ENCODE measurements around the gene ARHGAP31. TPM values are rescaled to one million over a fixed set of nuclear protein-coding genes. Genes with fewer than 3 reads are reported as not detected.
A peak's percentile ranks its signal among the peaks of the same experiment; 100 is the strongest.

The ARHGAP31 gene
- total RNA-seq, 1 experiment from 2014 or later: 7.2 TPM

DNA sequence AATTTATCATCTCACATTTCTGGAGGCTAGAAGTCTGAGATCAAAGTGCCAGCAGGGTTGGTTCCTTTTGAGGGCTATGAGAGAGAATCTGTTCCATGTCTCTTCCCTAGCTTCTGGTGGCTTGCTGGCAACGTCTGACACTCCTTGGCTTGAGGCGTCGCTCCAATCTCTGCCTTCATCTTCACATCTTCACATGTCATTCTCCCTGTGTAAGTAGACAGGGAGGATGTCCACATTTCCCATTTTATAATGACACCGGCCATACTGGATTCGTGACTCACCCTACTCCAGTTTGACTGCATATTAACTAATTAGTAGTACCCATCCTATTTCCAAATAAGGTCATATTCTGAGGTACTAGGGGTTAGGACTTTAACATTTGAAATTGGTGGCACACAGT, 17.5 kb upstream of the ARHGAP31 start (continued):
- TF ChIP-seq SMAD3 (CRISPR knock-in tag; IDR thresholded peaks at IDR 0.05; ENCODE audit: borderline replicate concordance): no peak
- no peak for TF ChIP-seq RELA (CRISPR knock-in tag; IDR thresholded peaks at IDR 0.05; ENCODE audit: borderline replicate concordance)
- TF ChIP-seq, protein P1, sequence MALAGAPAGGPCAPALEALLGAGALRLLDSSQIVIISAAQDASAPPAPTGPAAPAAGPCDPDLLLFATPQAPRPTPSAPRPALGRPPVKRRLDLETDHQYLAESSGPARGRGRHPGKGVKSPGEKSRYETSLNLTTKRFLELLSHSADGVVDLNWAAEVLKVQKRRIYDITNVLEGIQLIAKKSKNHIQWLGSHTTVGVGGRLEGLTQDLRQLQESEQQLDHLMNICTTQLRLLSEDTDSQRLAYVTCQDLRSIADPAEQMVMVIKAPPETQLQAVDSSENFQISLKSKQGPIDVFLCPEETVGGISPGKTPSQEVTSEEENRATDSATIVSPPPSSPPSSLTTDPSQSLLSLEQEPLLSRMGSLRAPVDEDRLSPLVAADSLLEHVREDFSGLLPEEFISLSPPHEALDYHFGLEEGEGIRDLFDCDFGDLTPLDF (CRISPR knock-in tag; IDR thresholded peaks at IDR 0.05): no peak
- TF ChIP-seq, protein P2, sequence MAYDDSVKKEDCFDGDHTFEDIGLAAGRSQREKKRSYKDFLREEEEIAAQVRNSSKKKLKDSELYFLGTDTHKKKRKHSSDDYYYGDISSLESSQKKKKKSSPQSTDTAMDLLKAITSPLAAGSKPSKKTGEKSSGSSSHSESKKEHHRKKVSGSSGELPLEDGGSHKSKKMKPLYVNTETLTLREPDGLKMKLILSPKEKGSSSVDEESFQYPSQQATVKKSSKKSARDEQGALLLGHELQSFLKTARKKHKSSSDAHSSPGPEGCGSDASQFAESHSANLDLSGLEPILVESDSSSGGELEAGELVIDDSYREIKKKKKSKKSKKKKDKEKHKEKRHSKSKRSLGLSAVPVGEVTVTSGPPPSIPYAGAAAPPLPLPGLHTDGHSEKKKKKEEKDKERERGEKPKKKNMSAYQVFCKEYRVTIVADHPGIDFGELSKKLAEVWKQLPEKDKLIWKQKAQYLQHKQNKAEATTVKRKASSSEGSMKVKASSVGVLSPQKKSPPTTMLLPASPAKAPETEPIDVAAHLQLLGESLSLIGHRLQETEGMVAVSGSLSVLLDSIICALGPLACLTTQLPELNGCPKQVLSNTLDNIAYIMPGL (CRISPR knock-in tag; IDR thresholded peaks at IDR 0.05): no peak
- TF ChIP-seq, protein P3, sequence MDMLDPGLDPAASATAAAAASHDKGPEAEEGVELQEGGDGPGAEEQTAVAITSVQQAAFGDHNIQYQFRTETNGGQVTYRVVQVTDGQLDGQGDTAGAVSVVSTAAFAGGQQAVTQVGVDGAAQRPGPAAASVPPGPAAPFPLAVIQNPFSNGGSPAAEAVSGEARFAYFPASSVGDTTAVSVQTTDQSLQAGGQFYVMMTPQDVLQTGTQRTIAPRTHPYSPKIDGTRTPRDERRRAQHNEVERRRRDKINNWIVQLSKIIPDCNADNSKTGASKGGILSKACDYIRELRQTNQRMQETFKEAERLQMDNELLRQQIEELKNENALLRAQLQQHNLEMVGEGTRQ (CRISPR knock-in tag; IDR thresholded peaks at IDR 0.05): no peak
- no peak for TF ChIP-seq TP53 (CRISPR knock-in tag; IDR thresholded peaks at IDR 0.05)
- TF ChIP-seq NR2C2 (CRISPR knock-in tag; IDR thresholded peaks at IDR 0.05): no peak

DNA sequence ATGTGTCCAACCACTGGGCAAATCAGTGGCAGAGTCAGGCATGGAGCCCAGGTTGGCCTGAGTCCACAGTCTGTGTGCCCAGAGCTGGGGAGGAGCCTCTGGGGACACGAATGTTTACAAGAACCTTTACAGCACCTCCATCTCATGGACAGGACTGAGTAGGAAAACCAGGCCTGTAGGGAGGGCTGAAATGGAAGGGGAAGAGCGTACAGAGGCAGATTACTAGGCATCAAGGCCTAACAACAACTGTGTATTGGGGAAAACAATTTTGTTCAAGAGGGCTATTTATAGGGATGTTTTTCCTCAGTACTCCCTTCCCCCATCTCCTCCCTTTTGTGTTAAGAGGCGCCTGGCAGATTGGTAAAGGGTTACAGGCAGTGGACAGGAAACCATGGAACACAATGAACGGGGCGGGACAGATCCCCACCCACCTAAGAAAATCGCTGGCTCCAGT, 15.1 kb upstream of the ARHGAP31 start:
- peak; percentile 71 for ATAC-seq
- H3K9me3 Mint-ChIP-seq: peaks cover 31% of the 10 kb centered on the region
- peaks cover 7% of the 10 kb centered on the region; the same call in 1 of the 2 replicates for H3K27me3 Mint-ChIP-seq (ENCODE audit: low read depth)
- peak overlapping the region; percentile 81; the same call in 1 of the 2 replicates for H3K27ac Mint-ChIP-seq
- H3K4me3 Mint-ChIP-seq: no peak overlapping the region
- ChIA-PET CTCF (interaction anchor here (0.6 to 1.0 kb wide), 2 partner anchors 53 to 74 kb away, joined by 3 read pairs; no protein-coding TSS in a partner anchor), POLR2A (no interaction called here)
- no peak for TF ChIP-seq CREB1 (CRISPR knock-in tag; IDR thresholded peaks at IDR 0.05)
- TF ChIP-seq, protein P4, sequence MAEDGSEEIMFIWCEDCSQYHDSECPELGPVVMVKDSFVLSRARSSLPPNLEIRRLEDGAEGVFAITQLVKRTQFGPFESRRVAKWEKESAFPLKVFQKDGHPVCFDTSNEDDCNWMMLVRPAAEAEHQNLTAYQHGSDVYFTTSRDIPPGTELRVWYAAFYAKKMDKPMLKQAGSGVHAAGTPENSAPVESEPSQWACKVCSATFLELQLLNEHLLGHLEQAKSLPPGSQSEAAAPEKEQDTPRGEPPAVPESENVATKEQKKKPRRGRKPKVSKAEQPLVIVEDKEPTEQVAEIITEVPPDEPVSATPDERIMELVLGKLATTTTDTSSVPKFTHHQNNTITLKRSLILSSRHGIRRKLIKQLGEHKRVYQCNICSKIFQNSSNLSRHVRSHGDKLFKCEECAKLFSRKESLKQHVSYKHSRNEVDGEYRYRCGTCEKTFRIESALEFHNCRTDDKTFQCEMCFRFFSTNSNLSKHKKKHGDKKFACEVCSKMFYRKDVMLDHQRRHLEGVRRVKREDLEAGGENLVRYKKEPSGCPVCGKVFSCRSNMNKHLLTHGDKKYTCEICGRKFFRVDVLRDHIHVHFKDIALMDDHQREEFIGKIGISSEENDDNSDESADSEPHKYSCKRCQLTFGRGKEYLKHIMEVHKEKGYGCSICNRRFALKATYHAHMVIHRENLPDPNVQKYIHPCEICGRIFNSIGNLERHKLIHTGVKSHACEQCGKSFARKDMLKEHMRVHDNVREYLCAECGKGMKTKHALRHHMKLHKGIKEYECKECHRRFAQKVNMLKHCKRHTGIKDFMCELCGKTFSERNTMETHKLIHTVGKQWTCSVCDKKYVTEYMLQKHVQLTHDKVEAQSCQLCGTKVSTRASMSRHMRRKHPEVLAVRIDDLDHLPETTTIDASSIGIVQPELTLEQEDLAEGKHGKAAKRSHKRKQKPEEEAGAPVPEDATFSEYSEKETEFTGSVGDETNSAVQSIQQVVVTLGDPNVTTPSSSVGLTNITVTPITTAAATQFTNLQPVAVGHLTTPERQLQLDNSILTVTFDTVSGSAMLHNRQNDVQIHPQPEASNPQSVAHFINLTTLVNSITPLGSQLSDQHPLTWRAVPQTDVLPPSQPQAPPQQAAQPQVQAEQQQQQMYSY (CRISPR knock-in tag; IDR thresholded peaks at IDR 0.05): no peak
- TF ChIP-seq, protein P5, sequence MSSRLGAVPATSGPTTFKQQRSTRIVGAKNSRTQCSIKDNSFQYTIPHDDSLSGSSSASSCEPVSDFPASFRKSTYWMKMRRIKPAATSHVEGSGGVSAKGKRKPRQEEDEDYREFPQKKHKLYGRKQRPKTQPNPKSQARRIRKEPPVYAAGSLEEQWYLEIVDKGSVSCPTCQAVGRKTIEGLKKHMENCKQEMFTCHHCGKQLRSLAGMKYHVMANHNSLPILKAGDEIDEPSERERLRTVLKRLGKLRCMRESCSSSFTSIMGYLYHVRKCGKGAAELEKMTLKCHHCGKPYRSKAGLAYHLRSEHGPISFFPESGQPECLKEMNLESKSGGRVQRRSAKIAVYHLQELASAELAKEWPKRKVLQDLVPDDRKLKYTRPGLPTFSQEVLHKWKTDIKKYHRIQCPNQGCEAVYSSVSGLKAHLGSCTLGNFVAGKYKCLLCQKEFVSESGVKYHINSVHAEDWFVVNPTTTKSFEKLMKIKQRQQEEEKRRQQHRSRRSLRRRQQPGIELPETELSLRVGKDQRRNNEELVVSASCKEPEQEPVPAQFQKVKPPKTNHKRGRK (CRISPR knock-in tag; IDR thresholded peaks at IDR 0.05; ENCODE audit: borderline replicate concordance): 0 out of 2 replicates have a peak, but pooled peaks have one; percentile 10
- TF ChIP-seq, protein P2 (CRISPR knock-in tag; IDR thresholded peaks at IDR 0.05): no peak
- no peak for DNase-seq (ENCODE audit: low spot score)
- peaks cover 24% of the 10 kb centered on the region for H3K36me3 Mint-ChIP-seq
- peaks cover 11% of the 10 kb centered on the region for H3K4me1 Mint-ChIP-seq

All from WTC11 (cell line).